ENCODE measurements around the gene ARID3C. TPM values are rescaled to one million over a fixed set of nuclear protein-coding genes. Genes with fewer than 3 reads are reported as not detected.

Gene ARID3C
- total and polyA plus RNA-seq, 10 of the 15 experiments (the other 5 are each of a cell fraction or from before 2014, with no cell fraction given) = not detected

GRCh38 chr9:34675869-34676268 lies 47.0 kb upstream of the ARID3C start (continued):
- TF ChIP-seq ZBTB4 (CRISPR knock-in tag; IDR thresholded peaks at IDR 0.05) (no peak), TBL1XR1 (IDR thresholded peaks at IDR 0.05; ENCODE audit: low read depth, low read length) (no peak), KDM1A (IDR thresholded peaks at IDR 0.05; ENCODE audit: borderline replicate concordance) (no peak), LARP7 (IDR thresholded peaks at IDR 0.05) (no peak), NFIC (IDR thresholded peaks at IDR 0.05; ENCODE audit: low read depth, low read length) (no peak), USF2 (IDR thresholded peaks at IDR 0.05; ENCODE audit: borderline replicate concordance, low read depth, low read length) (no peak), NBN (IDR thresholded peaks at IDR 0.05) (no peak), MLLT1 (IDR thresholded peaks at IDR 0.05) (no peak), YY1 (IDR thresholded peaks at IDR 0.05; ENCODE audit: low read depth, low read length) (no peak)
